ENCODE results near the gene THBS4. TPM values are rescaled to one million over a fixed set of nuclear protein-coding genes. Genes with fewer than 3 reads are reported as not detected.

Gene THBS4
- total RNA-seq, 1 donor from 2014 or later = 6.9 TPM

DNA sequence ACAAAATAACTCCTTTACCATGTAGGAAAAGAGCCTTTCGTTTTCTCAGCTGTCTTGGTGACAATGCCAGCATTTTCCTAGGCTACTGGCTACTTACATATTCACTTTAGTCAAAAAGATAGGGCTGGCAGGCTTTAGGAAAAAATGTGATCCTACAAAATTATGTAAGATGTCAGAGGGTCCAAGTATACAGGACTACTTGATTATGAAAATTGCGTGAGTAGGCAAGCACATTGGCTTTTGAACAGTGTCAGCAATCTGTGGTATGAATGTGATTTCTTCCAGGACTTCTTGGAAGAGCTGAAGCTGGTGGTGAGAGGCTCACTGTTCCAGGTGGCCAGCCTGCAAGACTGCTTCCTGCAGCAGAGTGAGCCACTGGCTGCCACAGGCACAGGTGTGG is 22.8 kb downstream of the THBS4 start:
- H3K27me3 Mint-ChIP-seq (ENCODE audit: low read depth) = no peaks in the 10 kb centered on the region
- no peaks in the 10 kb centered on the region for H3K9me3 Mint-ChIP-seq
- H3K4me3 Mint-ChIP-seq = no peak overlapping the region
- no peaks in the 10 kb centered on the region for H3K36me3 Mint-ChIP-seq (ENCODE audit: low read depth)
- no peak overlapping the region for H3K27ac Mint-ChIP-seq (ENCODE audit: unreplicated experiment)
- DNase-seq (ENCODE audit: low read depth, low spot score) = no peak
- TF ChIP-seq, protein P1, sequence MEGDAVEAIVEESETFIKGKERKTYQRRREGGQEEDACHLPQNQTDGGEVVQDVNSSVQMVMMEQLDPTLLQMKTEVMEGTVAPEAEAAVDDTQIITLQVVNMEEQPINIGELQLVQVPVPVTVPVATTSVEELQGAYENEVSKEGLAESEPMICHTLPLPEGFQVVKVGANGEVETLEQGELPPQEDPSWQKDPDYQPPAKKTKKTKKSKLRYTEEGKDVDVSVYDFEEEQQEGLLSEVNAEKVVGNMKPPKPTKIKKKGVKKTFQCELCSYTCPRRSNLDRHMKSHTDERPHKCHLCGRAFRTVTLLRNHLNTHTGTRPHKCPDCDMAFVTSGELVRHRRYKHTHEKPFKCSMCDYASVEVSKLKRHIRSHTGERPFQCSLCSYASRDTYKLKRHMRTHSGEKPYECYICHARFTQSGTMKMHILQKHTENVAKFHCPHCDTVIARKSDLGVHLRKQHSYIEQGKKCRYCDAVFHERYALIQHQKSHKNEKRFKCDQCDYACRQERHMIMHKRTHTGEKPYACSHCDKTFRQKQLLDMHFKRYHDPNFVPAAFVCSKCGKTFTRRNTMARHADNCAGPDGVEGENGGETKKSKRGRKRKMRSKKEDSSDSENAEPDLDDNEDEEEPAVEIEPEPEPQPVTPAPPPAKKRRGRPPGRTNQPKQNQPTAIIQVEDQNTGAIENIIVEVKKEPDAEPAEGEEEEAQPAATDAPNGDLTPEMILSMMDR (conservative IDR thresholded peaks at IDR 0.05) = no peak
- H3K4me1 Mint-ChIP-seq = no peaks in the 10 kb centered on the region

DNA sequence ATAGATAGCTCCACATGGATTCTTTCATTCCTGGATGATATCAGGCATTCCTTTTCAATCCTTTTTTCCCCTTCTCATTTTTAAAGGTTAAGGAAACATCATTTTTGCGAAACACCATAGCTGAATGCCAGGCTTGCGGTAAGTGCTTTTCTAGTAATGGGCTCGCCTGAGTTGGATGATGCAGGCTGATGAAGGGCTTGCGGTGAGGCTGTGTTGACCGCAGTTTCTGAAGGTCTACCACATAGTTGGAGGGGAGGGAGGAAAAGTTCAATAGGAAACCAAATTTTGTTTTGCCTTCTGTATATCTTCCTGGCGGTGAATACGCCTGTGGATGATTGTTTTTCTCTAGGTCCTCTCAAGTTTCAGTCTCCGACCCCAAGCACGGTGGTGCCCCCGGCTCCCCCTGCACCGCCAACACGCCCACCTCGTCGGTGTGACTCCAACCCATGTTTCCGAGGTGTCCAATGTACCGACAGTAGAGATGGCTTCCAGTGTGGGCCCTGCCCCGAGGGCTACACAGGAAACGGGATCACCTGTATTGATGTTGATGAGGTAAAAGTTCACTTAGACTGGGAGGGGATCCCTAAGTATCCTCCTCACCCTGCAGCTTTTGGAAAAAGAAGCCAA is 24.3 kb downstream of the THBS4 start:
- no peaks in the 10 kb centered on the region for H3K9me3 Mint-ChIP-seq

DNA sequence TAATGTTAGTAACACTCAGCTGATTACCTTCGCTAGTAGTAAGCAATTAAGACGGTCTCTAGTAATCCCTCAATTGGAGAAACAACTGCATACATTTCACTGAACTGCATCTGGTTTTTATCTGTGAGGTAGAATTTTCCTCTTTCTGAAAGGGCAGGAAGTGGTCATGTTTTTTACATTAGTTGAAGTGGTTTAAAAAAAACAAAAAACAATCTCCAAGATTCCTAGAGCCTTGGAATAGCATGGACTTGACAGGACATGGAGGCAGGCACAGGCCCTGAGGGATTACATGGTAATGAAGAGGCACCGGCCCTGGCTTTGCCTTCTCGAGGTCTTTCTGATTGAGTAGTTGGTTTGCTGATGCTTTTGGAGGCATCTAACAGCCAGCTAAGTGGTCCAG is 25.8 kb downstream of the THBS4 start:
- no peak overlapping the region for H3K4me3 Mint-ChIP-seq
- H3K27ac Mint-ChIP-seq (ENCODE audit: unreplicated experiment) = no peak overlapping the region
- no peak for DNase-seq (ENCODE audit: low read depth, low spot score)
- no peaks in the 10 kb centered on the region for H3K9me3 Mint-ChIP-seq
- H3K4me1 Mint-ChIP-seq = peaks cover 9% of the 10 kb centered on the region
- H3K36me3 Mint-ChIP-seq (ENCODE audit: low read depth) = no peaks in the 10 kb centered on the region
- TF ChIP-seq, protein P1 (conservative IDR thresholded peaks at IDR 0.05) = no peak
- H3K27me3 Mint-ChIP-seq (ENCODE audit: low read depth) = no peaks in the 10 kb centered on the region

More for the DNA sequence above, 24.3 kb downstream of the THBS4 start:
- Mint-ChIP-seq H3K4me1 (no peaks in the 10 kb centered on the region), H3K4me3 (no peak overlapping the region), H3K36me3 (ENCODE audit: low read depth) (no peaks in the 10 kb centered on the region), H3K27me3 (ENCODE audit: low read depth) (no peaks in the 10 kb centered on the region), H3K27ac (ENCODE audit: unreplicated experiment) (no peak overlapping the region)
- no peak for DNase-seq (ENCODE audit: low read depth, low spot score)
- TF ChIP-seq, protein P1 (conservative IDR thresholded peaks at IDR 0.05) = no peak

DNA sequence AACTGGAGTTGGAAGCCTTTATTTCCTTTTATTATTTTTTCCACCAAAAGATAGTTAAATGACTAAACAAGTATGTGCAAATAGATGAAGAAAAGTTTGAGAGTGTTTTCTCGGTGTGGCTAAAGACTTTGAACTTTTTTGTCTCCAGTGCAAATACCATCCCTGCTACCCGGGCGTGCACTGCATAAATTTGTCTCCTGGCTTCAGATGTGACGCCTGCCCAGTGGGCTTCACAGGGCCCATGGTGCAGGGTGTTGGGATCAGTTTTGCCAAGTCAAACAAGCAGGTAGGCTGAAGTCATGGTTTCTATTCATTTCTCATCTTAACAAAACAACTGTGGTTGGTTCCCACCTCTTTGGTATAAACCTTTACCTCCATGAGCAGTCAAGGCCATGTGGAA is 26.4 kb downstream of the THBS4 start:
- Mint-ChIP-seq H3K9me3 (no peaks in the 10 kb centered on the region), H3K27ac (ENCODE audit: unreplicated experiment) (no peak overlapping the region)
- DNase-seq (ENCODE audit: low read depth, low spot score) = no peak

DNA sequence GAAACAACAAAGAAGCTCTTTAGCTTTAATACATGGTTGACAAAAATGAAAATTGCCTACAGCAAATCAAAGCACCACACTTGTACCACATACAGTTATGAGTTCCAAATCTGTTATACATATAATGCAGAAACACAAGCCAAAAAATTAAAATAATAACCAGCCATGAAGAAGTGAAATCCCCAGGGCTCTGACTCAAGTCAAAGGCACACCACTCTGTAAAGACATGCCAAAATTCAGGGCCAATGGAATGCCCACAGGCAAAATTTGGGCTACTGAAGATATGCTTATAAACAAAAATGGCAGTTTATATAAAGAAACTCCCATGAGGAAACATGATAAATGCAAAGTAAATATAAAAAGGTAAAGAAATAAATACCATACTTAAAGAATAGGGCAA is 29.0 kb downstream of the THBS4 start:
- Mint-ChIP-seq H3K4me1 (peaks cover 16% of the 10 kb centered on the region), H3K27ac (ENCODE audit: unreplicated experiment) (no peak overlapping the region), H3K27me3 (ENCODE audit: low read depth) (no peaks in the 10 kb centered on the region), H3K4me3 (no peak overlapping the region), H3K9me3 (no peaks in the 10 kb centered on the region), H3K36me3 (ENCODE audit: low read depth) (no peaks in the 10 kb centered on the region)
- DNase-seq (ENCODE audit: low read depth, low spot score) = no peak
- TF ChIP-seq, protein P1 (conservative IDR thresholded peaks at IDR 0.05) = no peak

More for the DNA sequence above, 26.4 kb downstream of the THBS4 start:
- Mint-ChIP-seq H3K4me1 (peaks cover 9% of the 10 kb centered on the region), H3K36me3 (ENCODE audit: low read depth) (no peaks in the 10 kb centered on the region), H3K4me3 (no peak overlapping the region), H3K27me3 (ENCODE audit: low read depth) (no peaks in the 10 kb centered on the region)
- TF ChIP-seq, protein P1 (conservative IDR thresholded peaks at IDR 0.05) = no peak

Measured in neural crest cell (in vitro differentiated cells).